GM18505 (cell line): ENCODE results near the gene TET1.
"Not testable (repeated sequence)": the region's sequence is repeated elsewhere in the genome, so short reads cannot be mapped to it uniquely, and the experiment has no call there.

Experiments used
- ATAC-seq: cut with Tn5 transposase; IDR thresholded peaks from one replicate; pipeline ENCODE4 v1.9.1; 2021; ENCODE audit not compliant: unreplicated experiment
- POLR2A ChIP-seq: IDR thresholded peaks from 4 replicates; pipeline ENCODE4 v1.6.1; 2011; ENCODE audit warnings: borderline replicate concordance; ENCODE audit not compliant: insufficient read depth, insufficient read length; ENCODE audit errors: extremely low read depth

TET1 gene

DNA sequence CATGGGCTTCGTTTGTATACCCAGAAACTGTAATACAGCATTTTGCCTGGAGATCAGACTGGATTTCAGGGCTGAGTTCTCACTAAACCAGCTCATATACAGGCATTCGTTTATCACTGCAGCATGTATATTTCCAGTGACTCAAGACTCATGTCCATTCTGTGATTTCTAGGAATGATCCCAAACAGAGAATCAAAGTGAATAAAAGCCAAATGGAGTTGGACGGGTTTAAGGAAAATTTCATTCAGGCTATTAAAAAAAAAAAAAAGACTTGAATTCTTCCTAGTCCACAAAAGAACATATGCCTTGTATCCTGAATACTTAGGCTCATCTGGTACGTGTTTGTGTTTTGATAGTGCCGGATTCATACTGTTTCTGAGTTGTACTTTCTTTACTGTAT, 46.8 kb downstream of the TET1 start:
- TF ChIP-seq POLR2A: no peak
- no peak for ATAC-seq

DNA sequence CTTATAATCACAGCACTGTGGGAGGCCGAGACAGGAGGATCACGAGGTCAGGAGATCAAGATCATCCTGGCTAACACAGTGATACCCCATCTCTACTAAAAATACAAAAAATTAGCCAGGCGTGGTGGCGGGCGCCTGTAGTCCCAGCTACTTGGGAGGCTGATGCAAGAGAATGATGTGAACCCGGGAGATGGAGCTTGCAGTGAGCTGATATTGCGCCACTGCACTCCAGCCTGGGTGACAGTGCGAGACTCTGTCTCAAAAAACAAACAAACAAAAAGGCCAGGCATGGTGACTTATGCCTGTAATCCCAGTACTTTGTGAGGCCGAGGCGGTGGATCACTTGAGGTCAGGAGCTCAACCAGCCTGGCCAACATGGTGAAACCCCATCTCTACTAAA, 49.9 kb downstream of the TET1 start:
- ATAC-seq: not testable (repeated sequence)

DNA sequence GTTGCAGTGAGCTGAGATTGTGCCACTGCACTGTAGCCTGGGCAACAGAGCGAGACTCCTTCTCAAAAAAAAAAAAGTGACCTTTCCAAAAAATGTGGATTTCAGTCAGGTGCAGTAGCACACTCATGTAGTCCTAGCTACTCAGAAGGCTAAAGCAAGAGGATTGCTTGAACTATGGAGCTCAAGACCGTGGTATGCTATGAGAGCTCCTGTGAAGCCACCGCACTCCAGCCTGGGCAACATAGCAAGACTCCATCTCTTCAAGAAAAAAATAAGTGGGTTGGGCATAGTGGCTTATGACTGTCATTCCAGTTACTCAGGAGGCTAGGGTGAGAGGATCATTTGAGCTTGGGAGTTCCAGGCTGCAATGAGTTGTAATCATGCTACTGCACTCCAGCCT, 51.1 kb downstream of the TET1 start:
- ATAC-seq: no peak
- no peak for TF ChIP-seq POLR2A

DNA sequence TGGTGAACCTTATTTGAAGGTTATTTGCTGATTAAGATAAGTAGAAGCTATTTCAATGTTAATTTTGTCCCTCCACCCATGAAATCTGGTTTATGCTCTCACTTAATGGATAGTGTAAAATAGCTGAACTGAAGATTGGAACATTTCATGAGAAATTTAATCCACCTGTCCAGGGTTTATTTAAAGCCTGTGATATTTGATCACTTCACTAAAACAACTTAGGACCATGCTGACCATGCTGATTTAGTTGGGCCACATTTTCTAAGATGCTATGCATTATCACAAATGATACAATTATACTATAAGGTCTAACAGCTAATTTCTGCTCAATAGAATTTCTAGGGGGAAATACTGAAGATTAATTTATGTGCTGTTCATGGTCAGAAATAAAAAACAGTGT, 53.8 kb downstream of the TET1 start:
- ATAC-seq: not testable (repeated sequence)

DNA sequence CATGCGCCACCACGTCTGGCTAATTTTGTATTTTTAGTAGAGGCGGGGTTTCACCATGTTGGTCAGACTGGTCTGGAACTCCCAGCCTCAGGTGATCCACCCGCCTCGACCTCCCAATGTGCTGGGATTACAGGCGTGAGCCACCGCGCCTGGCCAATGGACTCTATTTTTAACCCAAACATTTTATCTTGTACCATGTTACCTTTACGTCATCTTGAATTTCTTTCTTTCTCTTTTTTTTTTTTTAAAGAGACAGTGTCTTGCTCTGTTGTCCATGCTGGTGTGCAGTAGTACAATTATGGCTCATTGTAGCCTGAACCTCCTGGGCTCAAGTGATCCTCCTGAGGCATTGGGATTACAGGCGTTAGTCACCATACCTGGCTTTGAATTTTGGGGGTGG, 57.6 kb downstream of the TET1 start:
- ATAC-seq: not testable (repeated sequence)

DNA sequence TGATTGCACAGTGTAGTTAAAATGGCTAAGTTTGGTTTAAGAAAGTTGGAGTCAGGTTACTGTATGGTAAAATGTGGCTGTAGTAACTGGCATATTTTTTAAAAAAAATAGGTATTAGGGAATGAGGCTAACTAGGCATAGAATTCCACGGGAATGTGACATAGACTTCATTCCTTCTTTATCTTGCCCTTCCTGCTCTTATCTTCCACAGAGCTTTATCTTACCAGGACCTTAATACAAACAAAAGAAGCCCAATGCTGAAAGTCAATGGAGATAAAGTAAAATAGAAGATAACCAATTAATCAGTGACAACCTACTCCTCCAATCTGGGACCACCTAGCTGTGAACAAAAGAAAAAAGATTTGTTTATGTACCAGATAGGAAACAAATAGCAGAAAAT, 58.1 kb downstream of the TET1 start:
- no peak for ATAC-seq
- no peak for TF ChIP-seq POLR2A

DNA sequence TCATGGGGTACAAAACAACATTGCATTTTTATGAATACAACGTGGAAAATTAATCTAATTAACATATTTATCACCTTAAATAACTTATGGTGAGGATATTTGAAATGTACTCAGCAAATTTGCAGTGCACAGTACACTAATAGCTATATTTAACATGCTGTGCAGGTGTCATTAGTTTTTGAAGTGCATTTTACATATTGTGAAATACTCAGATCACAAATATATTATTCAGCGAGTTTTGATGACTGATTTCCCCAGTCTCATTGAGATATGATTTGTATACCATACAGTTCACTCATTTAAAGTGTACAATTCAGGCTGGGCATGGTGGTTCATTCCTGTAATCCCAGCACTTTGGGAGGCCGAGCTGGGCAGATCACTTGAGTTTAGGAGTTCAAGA, 59.5 kb downstream of the TET1 start:
- ATAC-seq: no peak
- no peak for TF ChIP-seq POLR2A

DNA sequence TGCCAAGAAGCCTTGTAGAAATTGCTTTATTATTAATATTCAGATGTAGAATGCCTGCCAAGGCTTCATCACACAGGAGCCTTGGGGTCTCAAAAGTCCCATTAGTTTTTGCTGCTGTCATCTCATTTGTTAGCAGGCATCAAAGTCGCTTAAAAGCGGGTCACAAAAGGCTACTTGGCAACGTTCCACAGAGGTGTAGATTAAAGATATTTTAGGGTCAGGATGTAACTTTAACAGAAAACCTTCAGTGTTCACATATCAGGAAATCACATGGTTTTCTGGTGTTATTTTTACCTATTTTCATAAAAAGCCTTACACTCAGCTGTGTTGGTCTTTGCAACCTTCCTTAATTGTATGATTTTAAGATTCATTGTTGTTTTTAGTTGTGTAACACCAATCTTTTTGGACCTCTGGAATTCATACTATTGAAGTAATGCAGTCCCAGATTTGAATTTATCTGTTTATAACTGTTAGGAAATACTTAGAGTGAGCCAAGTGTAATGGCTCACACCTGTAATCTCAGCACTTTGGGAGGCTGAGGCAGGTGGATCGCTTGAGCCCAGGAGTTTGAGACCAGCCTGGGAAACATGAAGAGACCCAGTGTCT, 65.3 kb downstream of the TET1 start:
- no peak for TF ChIP-seq POLR2A
- ATAC-seq: no peak

DNA sequence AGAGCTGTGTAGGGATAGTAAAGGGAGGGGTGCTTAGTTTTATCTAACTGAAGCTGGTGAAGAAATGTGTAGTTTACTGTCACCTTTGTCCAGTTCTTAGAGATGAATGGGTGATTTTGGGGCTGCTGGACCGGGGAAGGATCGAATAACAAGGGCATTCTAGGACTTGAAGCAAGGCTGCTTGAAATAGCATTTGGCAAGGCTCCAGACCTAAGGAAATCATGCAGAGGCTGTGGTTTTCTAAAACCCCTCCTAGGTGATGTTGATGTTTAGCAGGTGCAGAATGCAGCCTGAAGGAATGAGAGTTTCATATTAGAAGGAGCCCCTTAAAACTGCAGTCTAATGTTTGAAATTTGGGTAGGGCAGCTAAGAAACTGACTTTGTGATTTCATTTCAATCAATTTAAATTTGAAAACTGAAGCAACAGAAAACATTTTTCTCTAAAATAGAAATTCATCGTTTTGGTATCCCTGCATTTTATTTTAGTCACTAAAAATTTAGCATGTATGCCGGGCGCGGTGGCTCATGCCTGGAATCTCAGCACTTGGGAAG, 68.5 kb downstream of the TET1 start:
- no peak for ATAC-seq
- TF ChIP-seq POLR2A: no peak

DNA sequence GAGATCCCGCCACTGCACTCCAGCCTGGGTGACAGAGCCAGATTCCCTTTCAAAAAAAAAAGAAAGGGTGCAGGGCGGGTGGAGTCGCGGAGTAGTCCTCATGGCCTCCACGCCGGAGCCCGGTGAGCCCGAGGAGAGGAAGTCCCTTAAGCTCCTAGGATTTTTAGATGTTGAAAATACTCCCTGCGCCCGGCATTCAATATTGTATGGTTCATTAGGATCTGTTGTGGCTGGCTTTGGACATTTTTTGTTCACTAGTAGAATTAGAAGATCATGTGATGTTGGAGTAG, 72.1 kb downstream of the TET1 start:
- ATAC-seq: not testable (repeated sequence)

DNA sequence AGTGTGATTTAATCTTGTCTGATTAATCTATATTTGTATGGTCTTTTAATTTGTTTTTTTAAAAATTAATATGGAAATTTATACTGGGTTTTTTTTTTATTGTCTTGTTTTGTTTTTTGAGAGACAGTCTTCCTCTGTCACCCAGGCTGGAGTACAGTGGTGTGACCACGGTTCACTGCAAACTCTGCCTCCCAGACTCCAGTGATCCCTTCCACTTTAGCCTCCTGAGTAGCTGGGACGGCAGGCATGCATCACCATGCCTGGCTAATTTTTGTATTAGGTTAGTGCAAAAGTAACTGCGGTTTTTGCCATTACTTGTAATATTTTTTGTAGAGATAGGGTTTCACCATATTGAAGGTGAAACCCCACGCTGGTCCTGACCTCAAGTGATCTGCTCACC, 73.1 kb downstream of the TET1 start:
- no peak for TF ChIP-seq POLR2A
- no peak for ATAC-seq

DNA sequence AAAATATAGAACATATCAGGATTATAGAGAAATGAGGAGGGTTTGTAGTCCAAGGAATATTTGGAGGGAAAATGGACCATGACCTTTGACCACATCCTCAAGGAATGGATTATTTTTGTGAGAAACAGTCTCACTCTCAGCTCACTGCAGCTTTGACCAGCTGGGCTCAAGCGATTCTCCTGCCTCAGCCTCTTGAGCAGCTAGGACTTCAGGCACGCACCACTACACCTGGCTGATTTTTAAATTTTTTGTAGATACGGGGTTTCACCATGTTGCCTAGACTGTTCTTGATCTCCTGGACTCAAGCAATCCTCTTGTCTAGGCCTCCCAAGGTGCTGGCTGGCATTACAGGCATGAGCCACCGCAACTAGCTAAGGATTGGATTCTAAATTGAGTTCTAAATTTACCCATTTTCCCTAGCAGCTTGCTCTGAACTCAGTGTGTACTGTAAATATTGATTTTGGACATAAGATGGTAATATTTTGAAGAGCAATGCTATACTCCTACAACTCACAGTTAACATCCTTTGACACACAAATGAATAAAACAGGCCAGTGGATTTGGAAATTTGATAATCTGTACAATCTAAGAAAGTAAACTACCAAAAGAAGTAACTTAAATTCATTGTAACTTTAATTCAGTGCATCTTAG, 73.8 kb downstream of the TET1 start:
- no peak for ATAC-seq
- no peak for TF ChIP-seq POLR2A

DNA sequence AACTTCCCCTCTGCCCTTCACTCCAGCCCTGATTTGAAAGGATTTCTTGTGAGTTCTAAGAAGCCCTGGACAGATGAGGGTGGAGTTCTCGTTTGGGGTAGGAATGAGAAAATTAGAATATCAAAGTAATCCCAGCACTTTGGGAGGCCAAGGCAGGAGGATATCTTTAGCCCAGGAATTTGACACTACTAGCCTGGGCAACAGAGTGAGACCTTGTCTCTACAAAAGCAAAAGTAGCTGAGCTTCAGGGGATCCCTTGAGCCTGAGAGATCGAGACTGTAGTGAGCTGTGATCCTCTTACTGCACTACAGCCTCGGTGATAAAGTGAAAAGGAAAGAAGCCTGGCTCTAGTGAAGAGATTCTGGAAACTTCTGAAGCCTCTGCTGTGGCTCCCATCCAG, 76.2 kb downstream of the TET1 start:
- TF ChIP-seq POLR2A: no peak
- ATAC-seq: no peak

DNA sequence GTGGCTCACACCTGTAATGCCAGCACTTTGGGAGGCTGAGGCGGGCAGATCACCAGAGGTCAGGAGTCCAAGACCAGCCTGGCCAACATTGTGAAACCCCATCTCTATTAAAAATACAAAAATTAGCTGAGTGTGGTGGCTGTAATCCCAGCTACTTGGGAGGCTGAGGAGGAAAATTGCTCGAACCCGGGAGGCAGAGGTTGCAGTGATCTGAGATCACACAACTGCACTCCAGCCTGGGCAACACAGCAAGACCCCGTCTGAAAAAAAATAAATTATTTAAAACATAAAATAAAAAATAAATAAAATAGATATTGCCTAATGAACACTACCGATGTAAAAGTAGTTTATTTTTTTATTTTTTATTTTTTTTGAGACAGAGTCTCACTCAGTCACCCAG, 83.4 kb downstream of the TET1 start:
- not testable (repeated sequence) for ATAC-seq

DNA sequence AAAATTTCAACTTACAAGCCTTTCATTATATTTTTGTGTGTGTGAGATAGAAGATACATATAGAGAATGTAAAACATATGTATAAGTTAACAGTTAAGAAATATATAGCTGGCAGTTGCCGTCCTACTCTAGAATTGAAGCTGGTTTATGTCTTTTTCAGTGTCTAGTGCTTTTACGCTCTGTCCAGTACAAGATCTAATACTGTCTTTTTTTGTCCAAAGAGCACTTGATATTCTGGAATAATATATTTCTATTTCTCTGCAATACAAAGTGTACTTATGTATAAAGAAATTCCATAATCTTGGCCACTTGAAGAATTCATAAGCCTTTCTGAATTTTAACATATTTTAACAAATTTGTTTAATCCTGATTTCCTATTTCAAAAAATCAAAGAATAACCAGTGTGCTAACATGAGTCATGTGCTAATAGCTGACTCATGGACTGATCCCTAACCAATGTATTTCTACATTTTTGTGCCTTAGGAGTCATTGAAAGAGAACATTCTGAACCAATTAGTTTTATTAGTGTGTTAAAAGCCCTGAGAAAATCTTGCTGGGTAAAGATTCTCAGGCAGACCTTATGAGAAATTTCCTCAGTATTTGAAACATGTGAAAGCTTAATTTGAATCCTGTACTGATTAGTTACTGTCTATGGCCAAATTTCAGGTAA, 87.7 kb downstream of the TET1 start:
- no peak for TF ChIP-seq POLR2A
- no peak for ATAC-seq

DNA sequence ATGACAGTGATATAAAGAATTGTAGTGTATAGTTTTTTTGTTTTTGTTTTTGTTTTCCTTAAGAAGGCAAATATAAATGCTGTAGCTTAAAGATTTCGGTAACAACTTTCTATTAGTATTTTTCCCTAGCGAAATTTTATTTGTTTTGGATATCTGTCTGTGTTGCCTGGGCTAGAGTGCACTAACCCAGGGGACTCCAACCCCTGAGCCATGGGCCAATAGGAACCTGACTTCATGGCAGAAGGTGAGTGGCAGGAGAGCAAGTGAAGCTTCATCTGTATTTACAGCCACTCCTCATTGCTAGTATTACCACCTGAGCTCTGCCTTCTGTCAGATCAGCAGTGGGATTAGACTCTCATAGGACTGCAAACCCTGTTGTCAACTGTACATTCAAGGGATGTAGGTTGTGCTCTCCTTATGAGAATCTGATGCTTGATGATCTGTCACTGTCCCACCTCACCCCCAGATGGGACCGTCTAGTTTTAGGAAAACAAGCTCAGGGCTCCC, 95.5 kb downstream of the TET1 start:
- ATAC-seq: no peak
- TF ChIP-seq POLR2A: no peak
